ENCODE data around the gene ZNF579. TPM values are rescaled to one million over a fixed set of nuclear protein-coding genes. Genes with fewer than 3 reads are reported as not detected.

The ZNF579 gene
- total and polyA plus RNA-seq, 10 of the 15 experiments (the other 5 are each of a cell fraction or from before 2014, with no cell fraction given): 0.11 to 11.7 (median 1.5) TPM

DNA sequence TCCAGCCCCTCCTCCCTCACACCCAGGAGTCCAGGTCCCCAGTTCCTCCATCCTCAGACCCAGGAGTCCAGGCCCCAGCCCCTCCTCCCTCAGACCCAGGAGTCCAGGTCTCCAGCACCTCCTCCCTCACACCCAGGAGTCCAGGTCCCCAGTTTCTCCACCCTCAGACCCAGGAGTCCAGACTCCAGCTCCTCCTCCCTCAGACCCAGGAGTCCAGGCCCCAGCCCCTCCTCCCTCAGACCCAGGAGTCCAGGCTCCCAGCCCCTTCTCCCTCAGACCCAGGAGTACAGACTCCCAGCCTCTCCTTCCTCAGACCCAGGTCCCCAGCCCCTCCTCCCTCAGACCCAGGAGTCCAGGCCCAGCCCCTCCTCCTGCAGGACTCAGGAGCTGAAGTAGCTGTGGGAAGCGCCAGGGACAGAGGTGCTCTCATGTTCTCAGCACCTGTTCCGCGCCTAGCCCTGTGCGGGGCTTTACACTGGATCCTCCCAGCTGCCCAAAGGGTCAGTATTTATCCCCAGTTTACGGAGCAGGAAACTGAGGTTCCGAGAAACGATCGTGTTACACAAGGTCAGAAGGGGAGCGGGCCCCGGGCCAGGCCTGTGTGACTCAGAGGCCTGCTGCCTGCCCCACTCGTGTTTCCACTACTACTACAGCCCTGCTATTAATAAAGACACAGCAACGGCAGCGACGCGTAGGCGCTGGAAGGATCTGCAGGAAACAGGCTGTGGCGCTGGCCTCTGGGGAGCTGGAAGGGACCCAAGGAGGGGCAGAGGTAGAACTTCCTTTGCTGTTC is 33.6 kb downstream of the ZNF579 start (continued):
- TF ChIP-seq, protein P1, sequence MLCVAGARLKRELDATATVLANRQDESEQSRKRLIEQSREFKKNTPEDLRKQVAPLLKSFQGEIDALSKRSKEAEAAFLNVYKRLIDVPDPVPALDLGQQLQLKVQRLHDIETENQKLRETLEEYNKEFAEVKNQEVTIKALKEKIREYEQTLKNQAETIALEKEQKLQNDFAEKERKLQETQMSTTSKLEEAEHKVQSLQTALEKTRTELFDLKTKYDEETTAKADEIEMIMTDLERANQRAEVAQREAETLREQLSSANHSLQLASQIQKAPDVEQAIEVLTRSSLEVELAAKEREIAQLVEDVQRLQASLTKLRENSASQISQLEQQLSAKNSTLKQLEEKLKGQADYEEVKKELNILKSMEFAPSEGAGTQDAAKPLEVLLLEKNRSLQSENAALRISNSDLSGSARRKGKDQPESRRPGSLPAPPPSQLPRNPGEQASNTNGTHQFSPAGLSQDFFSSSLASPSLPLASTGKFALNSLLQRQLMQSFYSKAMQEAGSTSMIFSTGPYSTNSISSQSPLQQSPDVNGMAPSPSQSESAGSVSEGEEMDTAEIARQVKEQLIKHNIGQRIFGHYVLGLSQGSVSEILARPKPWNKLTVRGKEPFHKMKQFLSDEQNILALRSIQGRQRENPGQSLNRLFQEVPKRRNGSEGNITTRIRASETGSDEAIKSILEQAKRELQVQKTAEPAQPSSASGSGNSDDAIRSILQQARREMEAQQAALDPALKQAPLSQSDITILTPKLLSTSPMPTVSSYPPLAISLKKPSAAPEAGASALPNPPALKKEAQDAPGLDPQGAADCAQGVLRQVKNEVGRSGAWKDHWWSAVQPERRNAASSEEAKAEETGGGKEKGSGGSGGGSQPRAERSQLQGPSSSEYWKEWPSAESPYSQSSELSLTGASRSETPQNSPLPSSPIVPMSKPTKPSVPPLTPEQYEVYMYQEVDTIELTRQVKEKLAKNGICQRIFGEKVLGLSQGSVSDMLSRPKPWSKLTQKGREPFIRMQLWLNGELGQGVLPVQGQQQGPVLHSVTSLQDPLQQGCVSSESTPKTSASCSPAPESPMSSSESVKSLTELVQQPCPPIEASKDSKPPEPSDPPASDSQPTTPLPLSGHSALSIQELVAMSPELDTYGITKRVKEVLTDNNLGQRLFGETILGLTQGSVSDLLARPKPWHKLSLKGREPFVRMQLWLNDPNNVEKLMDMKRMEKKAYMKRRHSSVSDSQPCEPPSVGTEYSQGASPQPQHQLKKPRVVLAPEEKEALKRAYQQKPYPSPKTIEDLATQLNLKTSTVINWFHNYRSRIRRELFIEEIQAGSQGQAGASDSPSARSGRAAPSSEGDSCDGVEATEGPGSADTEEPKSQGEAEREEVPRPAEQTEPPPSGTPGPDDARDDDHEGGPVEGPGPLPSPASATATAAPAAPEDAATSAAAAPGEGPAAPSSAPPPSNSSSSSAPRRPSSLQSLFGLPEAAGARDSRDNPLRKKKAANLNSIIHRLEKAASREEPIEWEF (IDR thresholded peaks at IDR 0.05; ENCODE audit: insufficient replicate concordance, low read depth, low read length): no peak
- no peak for TF ChIP-seq TAF1 (IDR thresholded peaks at IDR 0.05; ENCODE audit: borderline replicate concordance, low read depth, low read length)

DNA sequence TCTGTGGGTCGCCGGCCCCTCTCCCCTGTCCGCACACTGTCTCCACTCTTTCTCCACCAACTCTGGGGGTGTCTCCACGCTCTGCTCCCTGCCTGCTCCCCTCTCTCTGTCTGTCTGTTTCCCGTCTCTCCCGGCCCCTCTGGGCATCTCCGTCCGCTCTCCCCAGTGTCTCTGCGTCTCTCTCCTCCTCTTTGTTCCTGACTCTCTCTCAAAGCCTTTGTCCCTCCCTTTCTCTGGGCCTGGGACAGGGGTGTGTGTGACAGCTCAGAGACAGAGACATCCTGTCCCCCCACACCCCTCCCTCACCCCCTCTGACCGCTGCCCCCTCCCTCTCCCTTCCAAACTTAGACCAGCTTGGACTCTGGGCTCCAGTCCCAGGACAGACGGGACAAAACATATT is 34.6 kb downstream of the ZNF579 start:
- RAD21 ChIA-PET (ENCODE audit: unreplicated experiment): no interaction called here
- no peak for ATAC-seq
- SMC1A ChIA-PET (ENCODE audit: uncharacterized antibody, unreplicated experiment): no interaction called here
- FAIRE-seq: no peak
- CTCF ChIA-PET: no interaction called here
- DNase-seq (ENCODE audit: low read depth, low spot score): no peak
- Histone ChIP-seq H3K4me3 (no peak overlapping the region), H3K9ac (ENCODE audit: control insufficient read depth, insufficient read depth, low read length) (no peak overlapping the region), H4K20me1 (ENCODE audit: control insufficient read depth, insufficient read depth) (no peaks in the 10 kb centered on the region), H2AFZ (ENCODE audit: control insufficient read depth, low read depth, low read length) (no peak overlapping the region), H3K79me2 (ENCODE audit: control insufficient read depth, insufficient read depth, low read length) (no peaks in the 10 kb centered on the region), H3K27ac (ENCODE audit: control insufficient read depth, insufficient read depth) (no peak overlapping the region), H3K9me3 (replicated peaks; ENCODE audit: control insufficient read depth, insufficient read depth, low read length) (no peaks in the 10 kb centered on the region), H3K4me2 (ENCODE audit: control insufficient read depth, insufficient read depth) (no peak overlapping the region), H3K4me1 (ENCODE audit: control insufficient read depth, insufficient read depth, low read length) (no peaks in the 10 kb centered on the region), H3K36me3 (ENCODE audit: control insufficient read depth in 2 of 2, insufficient read depth in 2 of 2, low read length in 1 of 2) (no peaks in the 10 kb centered on the region), H3K27me3 (replicated peaks in 1 of 2; ENCODE audit: control insufficient read depth in 2 of 2, insufficient read depth in 2 of 2, low read length in 1 of 2) (peaks cover 1 to 7% of the 10 kb centered on the region in 2 experiments; a peak in 3 of 4 replicates)
- 35% methylated on average over 8 of the region's 11 CpGs for WGBS (ENCODE audit: insufficient coverage, insufficient replicate concordance, low lambda C conversion rate, missing lambda C conversion rate)
- intact Hi-C loops (cut with micrococcal nuclease; ENCODE audit: unreplicated experiment): no loop called here
- in situ Hi-C loops (cut with MboI): no loop called here
- POLR2A ChIA-PET: interaction anchor here (0.5 kb wide), 1 partner anchor 37 kb away, joined by 4 read pairs; no protein-coding TSS in a partner anchor
- BruUV-seq (replicated peaks): no TSS peak
- no peak for TF ChIP-seq KDM1A (IDR thresholded peaks at IDR 0.05; ENCODE audit: borderline replicate concordance)
- TF ChIP-seq, protein P2, sequence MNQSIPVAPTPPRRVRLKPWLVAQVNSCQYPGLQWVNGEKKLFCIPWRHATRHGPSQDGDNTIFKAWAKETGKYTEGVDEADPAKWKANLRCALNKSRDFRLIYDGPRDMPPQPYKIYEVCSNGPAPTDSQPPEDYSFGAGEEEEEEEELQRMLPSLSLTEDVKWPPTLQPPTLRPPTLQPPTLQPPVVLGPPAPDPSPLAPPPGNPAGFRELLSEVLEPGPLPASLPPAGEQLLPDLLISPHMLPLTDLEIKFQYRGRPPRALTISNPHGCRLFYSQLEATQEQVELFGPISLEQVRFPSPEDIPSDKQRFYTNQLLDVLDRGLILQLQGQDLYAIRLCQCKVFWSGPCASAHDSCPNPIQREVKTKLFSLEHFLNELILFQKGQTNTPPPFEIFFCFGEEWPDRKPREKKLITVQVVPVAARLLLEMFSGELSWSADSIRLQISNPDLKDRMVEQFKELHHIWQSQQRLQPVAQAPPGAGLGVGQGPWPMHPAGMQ (IDR thresholded peaks at IDR 0.05; ENCODE audit: borderline replicate concordance): no peak
- TF ChIP-seq, protein P3, sequence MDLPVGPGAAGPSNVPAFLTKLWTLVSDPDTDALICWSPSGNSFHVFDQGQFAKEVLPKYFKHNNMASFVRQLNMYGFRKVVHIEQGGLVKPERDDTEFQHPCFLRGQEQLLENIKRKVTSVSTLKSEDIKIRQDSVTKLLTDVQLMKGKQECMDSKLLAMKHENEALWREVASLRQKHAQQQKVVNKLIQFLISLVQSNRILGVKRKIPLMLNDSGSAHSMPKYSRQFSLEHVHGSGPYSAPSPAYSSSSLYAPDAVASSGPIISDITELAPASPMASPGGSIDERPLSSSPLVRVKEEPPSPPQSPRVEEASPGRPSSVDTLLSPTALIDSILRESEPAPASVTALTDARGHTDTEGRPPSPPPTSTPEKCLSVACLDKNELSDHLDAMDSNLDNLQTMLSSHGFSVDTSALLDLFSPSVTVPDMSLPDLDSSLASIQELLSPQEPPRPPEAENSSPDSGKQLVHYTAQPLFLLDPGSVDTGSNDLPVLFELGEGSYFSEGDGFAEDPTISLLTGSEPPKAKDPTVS (IDR thresholded peaks at IDR 0.05; ENCODE audit: low read depth, low read length): no peak
- TF ChIP-seq, protein P4, sequence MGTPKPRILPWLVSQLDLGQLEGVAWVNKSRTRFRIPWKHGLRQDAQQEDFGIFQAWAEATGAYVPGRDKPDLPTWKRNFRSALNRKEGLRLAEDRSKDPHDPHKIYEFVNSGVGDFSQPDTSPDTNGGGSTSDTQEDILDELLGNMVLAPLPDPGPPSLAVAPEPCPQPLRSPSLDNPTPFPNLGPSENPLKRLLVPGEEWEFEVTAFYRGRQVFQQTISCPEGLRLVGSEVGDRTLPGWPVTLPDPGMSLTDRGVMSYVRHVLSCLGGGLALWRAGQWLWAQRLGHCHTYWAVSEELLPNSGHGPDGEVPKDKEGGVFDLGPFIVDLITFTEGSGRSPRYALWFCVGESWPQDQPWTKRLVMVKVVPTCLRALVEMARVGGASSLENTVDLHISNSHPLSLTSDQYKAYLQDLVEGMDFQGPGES (IDR thresholded peaks at IDR 0.05): no peak
- TF ChIP-seq LARP7 (IDR thresholded peaks at IDR 0.05): no peak
- TF ChIP-seq, protein P5, sequence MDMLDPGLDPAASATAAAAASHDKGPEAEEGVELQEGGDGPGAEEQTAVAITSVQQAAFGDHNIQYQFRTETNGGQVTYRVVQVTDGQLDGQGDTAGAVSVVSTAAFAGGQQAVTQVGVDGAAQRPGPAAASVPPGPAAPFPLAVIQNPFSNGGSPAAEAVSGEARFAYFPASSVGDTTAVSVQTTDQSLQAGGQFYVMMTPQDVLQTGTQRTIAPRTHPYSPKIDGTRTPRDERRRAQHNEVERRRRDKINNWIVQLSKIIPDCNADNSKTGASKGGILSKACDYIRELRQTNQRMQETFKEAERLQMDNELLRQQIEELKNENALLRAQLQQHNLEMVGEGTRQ (IDR thresholded peaks at IDR 0.05; ENCODE audit: borderline replicate concordance, low read depth, low read length): no peak
